HL-60 (cell line): Measurements from ENCODE around the gene DLGAP3.
A peak's percentile ranks its signal among the peaks of the same experiment; 100 is the strongest.

Experiments used
- DNase-seq, 2 experiments: peaks; one replicate each; pipeline ENCODE4 v3.0.0-alpha.2; 2010 to 2020; ENCODE audit warnings: low read depth in 1 of 2, low spot score in 1 of 2
- H3K27ac ChIP-seq: fragments of 250-450 bp; sonication (Bioruptor Pico); replicated peaks from 2 replicates; pipeline ENCODE4 v1.5.1; 2020; ENCODE audit warnings: mild to moderate bottlenecking, moderate library complexity
- H3K27me3 ChIP-seq: fragments of 250-450 bp; sonication (Bioruptor Pico); 2 replicates; pipeline ENCODE4 v1.5.1; 2021; ENCODE audit warnings: mild to moderate bottlenecking, moderate library complexity; ENCODE audit not compliant: insufficient read depth, poor library complexity, severe bottlenecking
- H3K4me3 ChIP-seq: replicated peaks from 2 replicates; pipeline ENCODE4 v1.5.1; 2011; ENCODE audit warnings: mild to moderate bottlenecking, control low read depth, low read length; ENCODE audit not compliant: insufficient read depth
- CTCF ChIP-seq: IDR thresholded peaks from one replicate; pipeline ENCODE4 v1.5.1; 2011; ENCODE audit warnings: low read length, control low read depth, inconsistent platforms; ENCODE audit not compliant: insufficient read depth
- GABPA ChIP-seq: IDR thresholded peaks from 2 replicates; pipeline ENCODE4 v1.6.1; 2012; ENCODE audit warnings: low read depth
- POLR2AphosphoS5 ChIP-seq: IDR thresholded peaks from 2 replicates; pipeline ENCODE4 v1.6.1; 2012; ENCODE audit warnings: low read depth
- REST ChIP-seq: IDR thresholded peaks from 2 replicates; pipeline ENCODE4 v1.6.1; 2012; ENCODE audit warnings: low read depth; ENCODE audit not compliant: insufficient replicate concordance
- SPI1 ChIP-seq: IDR thresholded peaks from 2 replicates; pipeline ENCODE4 v1.6.1; 2012; ENCODE audit warnings: low read depth, mild to moderate bottlenecking, borderline replicate concordance

The DLGAP3 gene

GRCh38 chr1:34840426-34840825 is 89.0 kb downstream of the DLGAP3 start:
- Histone ChIP-seq H3K4me3 (no peak overlapping the region), H3K27ac (no peak overlapping the region), H3K27me3 (no peaks in the 10 kb centered on the region)
- TF ChIP-seq REST (no peak), SPI1 (no peak)
- no peak for DNase-seq

DNA sequence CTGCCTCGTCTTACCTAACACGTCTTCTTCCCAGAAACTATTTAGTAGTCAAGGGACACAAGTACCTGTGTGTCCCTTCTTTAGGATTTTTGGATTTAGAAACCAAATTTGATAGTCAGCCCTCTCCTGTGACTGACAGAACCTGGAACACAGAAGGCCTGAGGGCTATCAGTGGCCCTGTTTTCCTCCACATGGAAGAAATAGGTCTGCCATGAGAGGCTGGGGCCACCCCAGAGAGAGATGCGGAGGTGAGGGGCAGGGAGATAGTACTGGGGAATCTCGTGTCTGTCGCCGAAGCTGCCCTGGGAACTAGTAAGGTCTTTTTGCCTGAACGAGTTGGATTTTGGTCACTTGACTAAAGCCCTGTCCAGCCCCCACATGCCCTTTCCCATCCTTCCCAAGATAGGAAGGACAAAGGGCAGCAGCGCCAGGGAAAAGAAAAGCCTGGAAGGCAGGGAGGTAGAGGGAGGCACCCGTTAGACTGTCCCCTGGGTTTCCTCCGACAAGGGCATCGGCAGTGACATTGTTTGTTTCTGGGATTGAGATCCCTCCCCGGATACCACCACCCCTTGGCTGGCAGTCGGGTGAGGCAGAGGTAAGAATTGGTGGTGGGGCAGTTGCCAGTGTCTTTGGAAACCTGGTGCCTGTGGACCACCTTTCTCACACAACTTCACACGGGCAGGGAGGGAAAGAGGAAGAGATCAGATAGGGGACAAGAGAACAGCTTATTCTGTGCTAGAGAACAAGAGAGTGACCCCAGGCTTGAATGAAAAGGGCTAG is 89.7 kb downstream of the DLGAP3 start:
- Histone ChIP-seq H3K4me3 (no peak overlapping the region), H3K27ac (no peak overlapping the region), H3K27me3 (no peaks in the 10 kb centered on the region)
- DNase-seq = no peak
- TF ChIP-seq POLR2AphosphoS5 (no peak), GABPA (no peak), SPI1 (no peak), CTCF (no peak), REST (no peak)

DNA sequence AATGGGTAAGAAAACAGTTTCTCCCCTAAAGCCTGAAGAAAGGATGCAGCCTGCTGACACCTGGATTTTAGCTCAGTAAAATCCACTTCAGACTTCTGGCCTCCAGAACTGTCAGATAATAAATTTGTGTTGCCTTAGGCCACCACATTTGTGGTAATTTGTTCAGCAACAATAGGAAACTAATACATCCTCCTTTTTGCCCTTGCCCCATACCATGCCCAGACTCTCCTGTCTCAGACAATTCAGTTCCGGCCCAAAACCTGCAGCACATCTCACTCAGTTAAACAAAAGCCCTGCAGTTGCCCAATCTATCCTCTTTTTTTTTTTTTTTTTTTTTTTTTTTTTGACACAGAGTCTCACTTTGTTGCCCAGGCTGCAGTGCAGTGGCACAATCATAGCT is 95.7 kb downstream of the DLGAP3 start:
- Histone ChIP-seq H3K4me3 (no peak overlapping the region), H3K27ac (no peak overlapping the region), H3K27me3 (no peaks in the 10 kb centered on the region)
- TF ChIP-seq SPI1 (no peak), POLR2AphosphoS5 (no peak), REST (no peak), CTCF (no peak), GABPA (no peak)
- DNase-seq = peak; percentile 28 to 35
